Fibroblast of villous mesenchyme (primary cell): ENCODE measurements around the gene RARG. TPM values are rescaled to one million over a fixed set of nuclear protein-coding genes. Genes with fewer than 3 reads are reported as not detected.

ENCODE experiments used
- DNase-seq: peaks from one replicate; pipeline ENCODE4 v3.0.0-alpha.2; 2010; ENCODE audit warnings: low read depth
- H3K4me3 ChIP-seq: 2 replicates; pipeline ENCODE4 v1.5.1; 2011; ENCODE audit warnings: low read depth, mild to moderate bottlenecking, low read length
- total RNA-seq: library from RNA; depleted of rRNA; stranded (reverse); fragments of >200 nt; gene quantifications from 2 replicates; pipeline ENCODE4 v1.2.3, GENCODE V29; 2012
- TF ChIP-seq, protein P1 (sequence below): IDR thresholded peaks from 2 replicates; pipeline ENCODE4 v1.5.1; 2012; ENCODE audit warnings: low read depth, mild to moderate bottlenecking, low read length; ENCODE audit not compliant: insufficient read depth

RARG gene
- total RNA-seq, 1 donor: 29.4 TPM

DNA sequence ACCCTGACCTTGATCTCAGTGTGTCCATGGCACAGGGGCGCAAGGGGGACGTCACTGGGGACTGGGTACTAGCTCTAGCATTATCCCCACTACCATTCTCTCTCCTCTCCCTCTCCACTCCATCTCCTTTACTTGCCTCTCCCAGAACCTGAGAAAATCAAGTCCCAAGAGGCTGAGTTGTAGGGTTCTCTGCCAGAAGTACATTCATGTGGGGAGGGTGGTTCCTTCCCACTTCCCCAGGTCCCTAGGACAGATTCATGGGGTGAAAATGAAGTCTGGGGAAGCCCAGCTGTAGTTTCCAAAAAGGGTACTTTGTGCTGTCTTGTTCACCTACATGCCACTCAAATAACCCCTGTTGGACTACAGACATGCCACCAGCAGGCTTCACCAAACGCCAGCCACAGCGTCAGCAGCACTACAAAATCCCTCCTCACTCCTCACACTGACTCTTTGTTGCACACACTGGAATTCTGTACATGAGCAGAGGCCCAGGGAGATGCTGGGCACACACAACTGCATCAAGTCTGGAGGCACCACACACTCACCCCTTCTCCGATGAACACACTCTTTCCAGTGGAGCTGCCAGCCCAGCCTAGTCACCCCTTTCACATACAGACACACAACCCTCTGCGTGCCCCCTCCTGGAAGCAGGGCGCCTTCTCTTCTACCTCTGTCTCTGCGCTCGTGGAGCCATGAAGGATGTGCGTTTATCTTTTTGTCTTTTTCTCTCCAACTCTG is 6.9 kb downstream of the RARG start:
- no peak for DNase-seq
- TF ChIP-seq, protein P1, sequence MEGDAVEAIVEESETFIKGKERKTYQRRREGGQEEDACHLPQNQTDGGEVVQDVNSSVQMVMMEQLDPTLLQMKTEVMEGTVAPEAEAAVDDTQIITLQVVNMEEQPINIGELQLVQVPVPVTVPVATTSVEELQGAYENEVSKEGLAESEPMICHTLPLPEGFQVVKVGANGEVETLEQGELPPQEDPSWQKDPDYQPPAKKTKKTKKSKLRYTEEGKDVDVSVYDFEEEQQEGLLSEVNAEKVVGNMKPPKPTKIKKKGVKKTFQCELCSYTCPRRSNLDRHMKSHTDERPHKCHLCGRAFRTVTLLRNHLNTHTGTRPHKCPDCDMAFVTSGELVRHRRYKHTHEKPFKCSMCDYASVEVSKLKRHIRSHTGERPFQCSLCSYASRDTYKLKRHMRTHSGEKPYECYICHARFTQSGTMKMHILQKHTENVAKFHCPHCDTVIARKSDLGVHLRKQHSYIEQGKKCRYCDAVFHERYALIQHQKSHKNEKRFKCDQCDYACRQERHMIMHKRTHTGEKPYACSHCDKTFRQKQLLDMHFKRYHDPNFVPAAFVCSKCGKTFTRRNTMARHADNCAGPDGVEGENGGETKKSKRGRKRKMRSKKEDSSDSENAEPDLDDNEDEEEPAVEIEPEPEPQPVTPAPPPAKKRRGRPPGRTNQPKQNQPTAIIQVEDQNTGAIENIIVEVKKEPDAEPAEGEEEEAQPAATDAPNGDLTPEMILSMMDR: no peak
- no peak overlapping the region for H3K4me3 ChIP-seq

DNA sequence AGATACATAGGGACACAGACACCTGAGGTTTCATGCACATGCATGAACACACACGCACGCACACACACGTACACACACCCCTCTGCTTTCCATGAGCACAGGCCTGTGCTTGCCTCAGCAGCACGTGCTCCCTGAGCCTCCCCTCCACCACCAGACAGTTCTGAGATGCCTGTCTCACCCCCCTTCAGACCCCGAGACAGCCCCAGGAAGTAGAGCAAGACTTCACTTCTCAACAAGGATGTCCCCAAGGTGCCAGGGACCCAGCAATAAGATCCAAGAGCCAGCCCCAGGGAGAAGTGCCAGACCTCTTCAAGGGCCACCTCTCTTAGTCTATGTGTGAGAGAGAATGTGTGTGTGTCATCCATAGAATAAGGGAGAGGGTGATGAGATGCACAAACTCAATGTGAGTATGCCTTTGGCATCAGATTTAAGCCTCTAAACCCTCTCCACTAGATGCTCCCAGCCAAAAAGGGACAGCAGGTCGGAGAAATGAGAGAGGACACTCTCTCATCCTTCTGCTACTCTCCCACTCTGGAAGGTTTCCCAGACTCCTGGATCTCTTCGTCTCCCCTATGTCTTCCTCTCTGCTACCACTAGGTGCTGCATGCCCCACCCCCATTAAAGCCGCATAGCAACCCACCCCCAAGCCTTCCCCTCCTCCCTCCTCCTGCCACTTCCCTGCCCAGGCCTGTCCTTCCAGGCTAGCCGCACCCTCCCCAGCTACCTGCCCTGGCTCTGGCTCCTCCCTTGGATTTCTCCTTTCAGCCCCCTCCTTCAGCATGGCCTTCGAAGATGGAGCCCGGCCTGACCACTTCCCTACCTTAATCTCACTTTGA is 7.7 kb downstream of the RARG start:
- TF ChIP-seq, protein P1: peak; percentile 38
- no peak for DNase-seq
- no peak overlapping the region for H3K4me3 ChIP-seq

DNA sequence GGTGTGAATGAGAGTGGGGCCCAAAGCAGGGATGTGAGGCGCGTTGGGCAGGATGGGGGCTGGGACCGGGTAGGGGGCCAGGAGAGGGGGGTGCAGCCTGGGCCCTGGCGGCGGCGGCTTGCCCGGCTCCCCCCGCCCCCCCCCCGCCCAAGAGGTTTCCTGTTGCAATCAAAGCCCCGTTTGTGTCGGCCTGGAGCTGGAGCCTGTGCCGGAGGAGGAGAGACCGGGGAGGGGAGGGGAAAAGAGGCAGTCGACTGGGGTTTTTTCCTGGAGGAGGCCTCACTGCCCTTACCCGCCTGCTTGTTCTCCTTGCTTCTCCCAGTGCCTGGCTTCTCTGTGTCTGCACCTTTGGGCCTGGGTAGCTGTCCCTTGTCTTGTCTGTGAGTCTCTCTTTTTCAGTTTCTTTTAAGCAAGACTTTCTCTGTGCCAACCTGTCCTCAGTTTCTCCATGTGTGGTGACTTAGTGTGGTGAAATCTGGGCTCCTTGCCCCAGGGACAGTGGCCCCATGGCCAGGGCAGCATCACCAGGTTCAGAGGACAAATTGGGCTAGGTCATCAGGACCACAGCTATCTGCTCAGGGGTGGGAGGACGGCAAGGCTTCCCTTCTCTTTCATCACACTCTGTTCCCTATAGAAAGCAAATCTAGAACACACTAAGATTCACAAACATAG is 8.5 kb downstream of the RARG start:
- peak; percentile 54 for DNase-seq
- H3K4me3 ChIP-seq: no peak overlapping the region
- TF ChIP-seq, protein P1: no peak

DNA sequence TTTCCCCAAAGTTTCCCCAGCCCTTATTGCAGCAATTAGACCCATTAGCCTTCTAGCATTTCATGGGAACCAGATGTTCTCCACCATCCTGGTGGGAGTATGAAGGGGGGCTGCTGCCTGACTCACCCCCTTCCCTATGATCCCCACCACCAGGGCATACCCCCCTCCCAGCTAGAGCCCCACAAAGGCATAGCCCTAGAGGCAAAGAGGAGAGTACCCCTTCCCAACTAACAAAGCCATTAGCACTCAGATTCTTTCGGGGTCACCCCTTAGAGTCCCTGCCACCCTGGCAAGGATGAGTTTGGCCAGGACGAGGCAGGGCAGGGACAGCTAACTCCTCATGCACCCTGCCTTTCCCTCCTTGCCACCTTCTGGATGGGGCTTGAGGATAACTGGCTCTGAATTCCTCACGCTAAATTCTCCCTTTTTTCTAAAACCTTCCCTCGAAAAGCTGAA is 9.2 kb downstream of the RARG start:
- DNase-seq: no peak
- no peak overlapping the region for H3K4me3 ChIP-seq
- TF ChIP-seq, protein P1: no peak

DNA sequence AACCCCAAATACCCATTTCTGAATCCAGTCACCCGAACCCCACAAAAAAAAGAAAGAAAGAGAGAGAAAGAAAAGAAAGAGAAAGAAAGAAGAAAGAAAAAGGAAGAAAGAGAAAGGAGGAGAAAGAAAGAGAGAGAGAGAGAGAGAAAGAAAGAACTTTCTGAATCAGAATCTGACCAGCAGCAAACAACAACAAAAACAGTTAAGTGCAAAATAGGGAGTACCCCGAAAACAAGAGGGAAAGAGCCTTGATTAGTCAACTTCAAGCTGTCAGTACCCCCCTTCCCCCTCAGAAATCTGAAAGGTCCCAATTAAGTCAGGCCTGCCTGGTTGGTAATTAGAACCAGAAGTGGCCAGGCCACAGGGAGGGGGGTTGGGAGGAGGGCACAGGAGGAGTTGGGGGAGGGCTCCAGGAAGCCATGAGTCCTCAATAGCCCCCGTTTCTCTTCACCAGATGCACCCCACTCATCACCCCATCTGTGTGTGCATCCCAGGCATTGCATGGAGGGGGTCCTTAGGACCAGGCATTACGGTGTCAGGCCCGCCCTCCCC is 9.8 kb downstream of the RARG start:
- TF ChIP-seq, protein P1: no peak
- peak overlapping the region; percentile 40 for H3K4me3 ChIP-seq
- DNase-seq: peak; percentile 36
